NK-92 (cell line): ENCODE results near the gene ITGB2.

Experiments used
- DNase-seq: peaks from one replicate; lab custom pipeline; 2025; ENCODE audit not compliant: unreplicated experiment; lab: John Stamatoyannopoulos, UW

Gene ITGB2

GRCh38 chr21:44911384-44912157, 9.1 kb downstream of the ITGB2 start:
- DNase-seq: no peak

GRCh38 chr21:44911068-44911383, 9.7 kb downstream of the ITGB2 start:
- no peak for DNase-seq

- no peak for DNase-seq
Measured at GRCh38 chr21:44910229-44911067, 10.3 kb downstream of the ITGB2 start.

- no peak for DNase-seq
Measured at GRCh38 chr21:44909719-44910118, 11.0 kb downstream of the ITGB2 start.

- DNase-seq: no peak
Measured at GRCh38 chr21:44908908-44909307, 11.8 kb downstream of the ITGB2 start.

GRCh38 chr21:44907966-44908895, 12.5 kb downstream of the ITGB2 start:
- DNase-seq: no peak

- no peak for DNase-seq
Measured at GRCh38 chr21:44907225-44907965, 13.3 kb downstream of the ITGB2 start.

- DNase-seq: no peak
Measured at GRCh38 chr21:44905728-44906090, 15.0 kb downstream of the ITGB2 start.

GRCh38 chr21:44905016-44905727, 15.5 kb downstream of the ITGB2 start:
- DNase-seq: no peak

GRCh38 chr21:44904141-44904923, 16.4 kb downstream of the ITGB2 start:
- no peak for DNase-seq

- no peak for DNase-seq
Measured at GRCh38 chr21:44903689-44904088, 17.0 kb downstream of the ITGB2 start.

- DNase-seq: no peak
Measured at GRCh38 chr21:44903050-44903685, 17.5 kb downstream of the ITGB2 start.

- DNase-seq: no peak
Measured at GRCh38 chr21:44902268-44903049, 18.2 kb downstream of the ITGB2 start.

GRCh38 chr21:44901391-44902074, 19.2 kb downstream of the ITGB2 start:
- DNase-seq: no peak

GRCh38 chr21:44900559-44901251, 20.0 kb downstream of the ITGB2 start:
- no peak for DNase-seq

GRCh38 chr21:44899768-44900558, 20.7 kb downstream of the ITGB2 start:
- no peak for DNase-seq
